PC-3 (cell line): Measurements from ENCODE around the gene MLYCD. TPM values are rescaled to one million over a fixed set of nuclear protein-coding genes. Genes with fewer than 3 reads are reported as not detected.

Experiments used
- ATAC-seq: fragments of 200-7000 bp; cut with Tn5 transposase; 2 replicates; pipeline ENCODE4 v1.9.1; 2020; ENCODE audit warnings: mild to moderate bottlenecking, moderate library complexity
- Bru-seq: library from RNA; stranded (reverse); fragments of 400-500 nt; gene quantifications from one replicate; lab custom pipeline; 2021; lab: Mats Ljungman, UMichigan
- BruChase-seq, 2 experiments: library from RNA; stranded (reverse); fragments of 400-500 nt; gene quantifications; one replicate each; lab custom pipeline; 2021; lab: Mats Ljungman, UMichigan
- BruUV-seq: library from RNA; stranded (reverse); fragments of 400-500 nt; replicated peaks from 2 replicates; lab custom pipeline; 2021; lab: Mats Ljungman, UMichigan
- CTCF ChIA-PET: fragments of 300-600 bp; sonication (Branson Sonifier 250); formaldehyde crosslinking; loops from one replicate; lab custom pipeline; 2022; ENCODE audit warnings: antibody characterized with exemption; lab: Charles Lee
- POLR2A ChIA-PET: fragments of 300-600 bp; sonication (Branson Sonifier 250); formaldehyde crosslinking; loops from one replicate; lab custom pipeline; 2022; ENCODE audit warnings: antibody characterized with exemption; ENCODE audit not compliant: unreplicated experiment; lab: Charles Lee
- DNase-seq: peaks from one replicate; pipeline ENCODE4 v3.0.0-alpha.2; 2015
- H2AFZ ChIP-seq: fragments of 300-600 bp; sonication (generic); 2 replicates; pipeline ENCODE4 v1.6.0; 2016; ENCODE audit warnings: antibody characterized with exemption, low read length
- H3F3A ChIP-seq: fragments of 300-600 bp; sonication (generic); one replicate; pipeline ENCODE4 v1.6.0; 2017; ENCODE audit warnings: antibody characterized with exemption, low read length, control low read depth, mild to moderate bottlenecking; ENCODE audit not compliant: unreplicated experiment
- H3K27ac ChIP-seq: fragments of 300-600 bp; sonication (generic); 2 replicates; pipeline ENCODE4 v1.5.1; 2016; ENCODE audit warnings: mild to moderate bottlenecking, low read length
- H3K27me3 ChIP-seq: fragments of 300-600 bp; sonication (generic); 2 replicates; pipeline ENCODE4 v1.6.1; 2016; ENCODE audit warnings: low read length, mixed read lengths
- H3K36me3 ChIP-seq: fragments of 300-600 bp; sonication (generic); 2 replicates; pipeline ENCODE4 v1.6.1; 2016; ENCODE audit warnings: low read depth, mixed run types, low read length, mixed read lengths
- H3K4me1 ChIP-seq: fragments of 300-600 bp; sonication (generic); 2 replicates; pipeline ENCODE4 v1.5.1; 2016; ENCODE audit warnings: low read length; ENCODE audit not compliant: insufficient read depth
- H3K4me2 ChIP-seq: fragments of 300-600 bp; sonication (generic); 2 replicates; pipeline ENCODE4 v1.6.0; 2016; ENCODE audit warnings: low read length
- H3K4me3 ChIP-seq: fragments of 300-600 bp; sonication (generic); 2 replicates; pipeline ENCODE4 v1.5.1; 2016; ENCODE audit warnings: mild to moderate bottlenecking, low read length, mixed read lengths
- H3K79me2 ChIP-seq: fragments of 300-600 bp; sonication (generic); 2 replicates; pipeline ENCODE4 v1.6.1; 2017; ENCODE audit warnings: low read length, mixed read lengths
- H3K9ac ChIP-seq: fragments of 300-600 bp; sonication (generic); 2 replicates; pipeline ENCODE4 v1.6.0; 2016; ENCODE audit warnings: mild to moderate bottlenecking, low read length
- H3K9me2 ChIP-seq: fragments of 300-600 bp; sonication (generic); replicated peaks from 2 replicates; pipeline ENCODE4 v1.6.1; 2016; ENCODE audit warnings: mixed run types, low read length, mixed read lengths
- H3K9me3 ChIP-seq: fragments of 300-600 bp; sonication (generic); 2 replicates; pipeline ENCODE4 v1.6.1; 2016; ENCODE audit warnings: low read length, mixed read lengths
- H4K20me1 ChIP-seq: fragments of 300-600 bp; sonication (generic); 2 replicates; pipeline ENCODE4 v1.6.1; 2016; ENCODE audit warnings: low read length, mixed read lengths
- CTCF ChIP-seq: fragments of 300-600 bp; sonication (generic); conservative IDR thresholded peaks from 2 replicates; pipeline ENCODE4 v1.5.1; 2017; ENCODE audit warnings: antibody characterized with exemption, low read depth, mild to moderate bottlenecking, low read length
- EZH2 ChIP-seq: fragments of 300-600 bp; sonication (generic); IDR thresholded peaks from one replicate; pipeline ENCODE4 v1.6.1; 2017; ENCODE audit warnings: antibody characterized with exemption, mild to moderate bottlenecking, low read length; ENCODE audit not compliant: unreplicated experiment
- EZH2phosphoT487 ChIP-seq: fragments of 300-600 bp; sonication (generic); IDR thresholded peaks from 2 replicates; pipeline ENCODE4 v1.6.1; 2018; ENCODE audit warnings: mild to moderate bottlenecking, antibody characterized with exemption, low read length, borderline replicate concordance
- intact Hi-C: fragments of 100-400 bp; cut with micrococcal nuclease; formaldehyde crosslinking; loops from 2 replicates; pipeline ENCODE4 v1.9.0; 2023
- long read RNA-seq: library from polyadenylated mRNA; unstranded; transcript quantifications from one replicate; pipeline ENCODE4 v2.0.0, GENCODE V29; 2021; ENCODE audit not compliant: unreplicated experiment
- total RNA-seq: library from RNA; depleted of rRNA; stranded (reverse); fragments of >200 nt; gene quantifications from 2 replicates; pipeline ENCODE4 v1.2.3, GENCODE V29; 2014; rRNA removed

Gene MLYCD
- total RNA-seq (0.95 and 1.2 TPM in 2 replicates), Bru-seq, nascent RNA (percentile 53 among the genes with signal in this experiment), BruChase-seq, experiment 1, labeled RNA remaining after a 6-hour chase (percentile 47 among the genes with signal in this experiment), BruChase-seq, experiment 2, labeled RNA remaining after a 2-hour chase (percentile 58 among the genes with signal in this experiment)
- long read RNA-seq, full-length matches to known transcripts = 26 of 31 reads
- long read RNA-seq, partial matches to known transcripts = 3 of 31 reads
- long read RNA-seq, other reads (novel, unspliced or antisense) = 2 of 31 reads

GRCh38 chr16:83898463-83899271 is at the start of gene MLYCD:
Gene MLYCD (plus strand): TSS chr16:83899115. CDS start chr16:83899145, 30 bp downstream.
- CTCF ChIA-PET = no interaction called here
- H3K4me1 ChIP-seq = peaks cover 7% of the 10 kb centered on the region
- intact Hi-C loops = no loop called here
- no peak within 1 kb of the TSS for H3K27ac ChIP-seq
- ATAC-seq = peak; percentile 93
- peak within 1 kb of the TSS; percentile 69 for H3K4me3 ChIP-seq
- H3K36me3 ChIP-seq = no peaks in the 10 kb centered on the region
- no peaks in the 10 kb centered on the region for H4K20me1 ChIP-seq
- POLR2A ChIA-PET = no interaction called here
- no peak for TF ChIP-seq EZH2phosphoT487
- TF ChIP-seq EZH2 = no peak
- no peak for TF ChIP-seq CTCF
- peak within 1 kb of the TSS; percentile 93 for H3K4me2 ChIP-seq
- H3F3A ChIP-seq = no peaks in the 10 kb centered on the region
- peak within 1 kb of the TSS; percentile 82 for H2AFZ ChIP-seq
- BruUV-seq = no TSS peak
- H3K27me3 ChIP-seq = no peaks in the 10 kb centered on the region
- peak; percentile 67 for DNase-seq
- H3K9me3 ChIP-seq = no peaks in the 10 kb centered on the region
- H3K9ac ChIP-seq = peak within 1 kb of the TSS; percentile 40; the same call in 1 of the 2 replicates
- no peaks in the 10 kb centered on the region for H3K79me2 ChIP-seq
- no peaks in the 10 kb centered on the region for H3K9me2 ChIP-seq

- no peaks in the 10 kb centered on the region for H3K36me3 ChIP-seq
- DNase-seq (no peak), ATAC-seq (no peak)
- POLR2A ChIA-PET = no interaction called here
- H3K9ac ChIP-seq = no peak overlapping the region
- no peaks in the 10 kb centered on the region for H3F3A ChIP-seq
- no peaks in the 10 kb centered on the region for H3K9me2 ChIP-seq
- CTCF ChIA-PET = no interaction called here
- H3K4me1 ChIP-seq = no peaks in the 10 kb centered on the region
- H2AFZ ChIP-seq = no peak overlapping the region
- no peaks in the 10 kb centered on the region for H3K79me2 ChIP-seq
- intact Hi-C loops = no loop called here
- TF ChIP-seq EZH2phosphoT487 (no peak), CTCF (no peak), EZH2 (no peak)
- no peak overlapping the region for H3K4me2 ChIP-seq
- H3K9me3 ChIP-seq = no peaks in the 10 kb centered on the region
- no peak overlapping the region for H3K27ac ChIP-seq
- peaks cover 67% of the 10 kb centered on the region for H3K27me3 ChIP-seq
- H4K20me1 ChIP-seq = no peaks in the 10 kb centered on the region
- H3K4me3 ChIP-seq = no peak overlapping the region
- BruUV-seq = no TSS peak
Observed at GRCh38 chr16:83849421-83849820, 49.5 kb upstream of the MLYCD start.

GRCh38 chr16:83850947-83851346 is 48.0 kb upstream of the MLYCD start:
- no TSS peak for BruUV-seq
- Histone ChIP-seq H3K9ac (no peak overlapping the region), H3K4me1 (no peaks in the 10 kb centered on the region), H4K20me1 (no peaks in the 10 kb centered on the region), H3K36me3 (no peaks in the 10 kb centered on the region), H3K4me3 (no peak overlapping the region), H3K9me3 (no peaks in the 10 kb centered on the region), H3K27me3 (peaks cover 60% of the 10 kb centered on the region), H3K4me2 (no peak overlapping the region), H3K27ac (no peak overlapping the region), H2AFZ (no peak overlapping the region), H3F3A (no peaks in the 10 kb centered on the region), H3K9me2 (no peaks in the 10 kb centered on the region), H3K79me2 (no peaks in the 10 kb centered on the region)
- intact Hi-C loops = no loop called here
- ChIA-PET POLR2A (no interaction called here), CTCF (no interaction called here)
- DNase-seq = no peak
- TF ChIP-seq CTCF (no peak), EZH2 (no peak), EZH2phosphoT487 (no peak)
- no peak for ATAC-seq
